Fibroblast of villous mesenchyme (primary cell): ENCODE measurements around the gene DDO. TPM values are rescaled to one million over a fixed set of nuclear protein-coding genes. Genes with fewer than 3 reads are reported as not detected.
A peak's percentile ranks its signal among the peaks of the same experiment; 100 is the strongest.

Experiments used
- DNase-seq: peaks from one replicate; pipeline ENCODE4 v3.0.0-alpha.2; 2010; ENCODE audit warnings: low read depth
- H3K4me3 ChIP-seq: 2 replicates; pipeline ENCODE4 v1.5.1; 2011; ENCODE audit warnings: low read depth, mild to moderate bottlenecking, low read length
- CTCF ChIP-seq: IDR thresholded peaks from 2 replicates; pipeline ENCODE4 v1.5.1; 2012; ENCODE audit warnings: low read depth, mild to moderate bottlenecking, low read length; ENCODE audit not compliant: insufficient read depth
- total RNA-seq: library from RNA; depleted of rRNA; stranded (reverse); fragments of >200 nt; gene quantifications from 2 replicates; pipeline ENCODE4 v1.2.3, GENCODE V29; 2012

The DDO gene
- total RNA-seq, 1 donor, result 3.9 TPM

GRCh38 chr6:110357664-110358552 lies 57.5 kb downstream of the DDO start, which contains the start of gene METTL24:
Gene METTL24, minus strand, starts transcription at chr6:110358349. Its CDS starts 77 bp downstream, at chr6:110358272.
- DNase-seq, result no peak
- no peak for TF ChIP-seq CTCF
- peak within 1 kb of the TSS; percentile 52 for H3K4me3 ChIP-seq

DNA sequence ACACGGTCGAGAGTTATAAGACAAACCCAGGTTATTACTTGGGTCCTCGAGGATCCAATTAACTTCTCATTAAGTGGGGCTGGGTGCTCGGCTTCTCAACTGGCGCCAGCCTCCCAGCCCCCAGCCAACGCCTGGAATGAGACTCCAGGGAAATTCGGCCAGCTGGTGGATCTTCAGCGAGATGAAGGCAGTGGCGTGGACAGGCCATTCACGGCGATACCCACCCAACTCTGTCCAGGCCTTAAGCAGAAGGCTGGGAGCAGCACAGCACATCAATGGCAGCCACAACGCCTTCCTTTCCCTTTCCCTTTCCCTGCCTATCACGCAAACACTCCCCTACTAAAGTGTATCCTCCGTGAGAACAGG lies 58.1 kb downstream of the DDO start:
- DNase-seq, result no peak
- peak overlapping the region; percentile 52 for H3K4me3 ChIP-seq
- no peak for TF ChIP-seq CTCF

- no peak for DNase-seq
- no peak overlapping the region for H3K4me3 ChIP-seq
- no peak for TF ChIP-seq CTCF
Observed at GRCh38 chr6:110356778-110357177, 58.6 kb downstream of the DDO start.

DNA sequence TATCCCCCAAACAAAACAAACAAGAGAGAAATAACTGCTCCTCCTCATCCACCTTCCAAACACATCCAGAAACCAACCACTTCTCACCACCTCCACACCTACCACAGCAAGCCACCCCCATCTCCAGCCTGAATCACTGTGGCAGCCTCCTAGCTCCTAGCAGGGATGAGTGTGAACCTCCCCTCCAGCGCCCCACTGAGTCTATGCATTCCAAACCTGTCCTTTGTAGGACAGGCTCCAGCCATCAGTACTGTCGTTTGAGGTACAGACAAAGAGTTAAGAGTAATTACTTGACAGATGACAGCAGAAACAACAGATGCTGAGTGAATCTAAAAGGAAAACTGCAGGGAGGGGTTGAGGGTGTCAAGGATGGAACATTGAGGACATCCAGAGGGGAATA lies 59.6 kb downstream of the DDO start:
- TF ChIP-seq CTCF, result no peak
- no peak overlapping the region for H3K4me3 ChIP-seq
- no peak for DNase-seq

GRCh38 chr6:110355022-110355421 lies 60.4 kb downstream of the DDO start:
- TF ChIP-seq CTCF, result no peak

GRCh38 chr6:110354153-110354552 lies 61.2 kb downstream of the DDO start:
- no peak overlapping the region for H3K4me3 ChIP-seq
- DNase-seq, result no peak
- no peak for TF ChIP-seq CTCF

More at GRCh38 chr6:110355022-110355421, 60.4 kb downstream of the DDO start:
- no peak for DNase-seq
- no peak overlapping the region for H3K4me3 ChIP-seq
